Measurements from ENCODE around the gene GALNT17. TPM values are rescaled to one million over a fixed set of nuclear protein-coding genes. Genes with fewer than 3 reads are reported as not detected.

GALNT17 gene
- total and polyA plus RNA-seq, 4 donors: 2.8 to 10.8 (median 7.4) TPM

- no peaks in the 10 kb centered on the region for H3K27me3 ChIP-seq (ENCODE audit: control insufficient read depth in 3 of 3, insufficient read depth in 3 of 3, low read length in 2 of 3)
- H3K9me3 ChIP-seq (ENCODE audit: control insufficient read depth in 4 of 4, insufficient read depth in 3 of 4, low read length in 3 of 4): peaks cover 0 to 1% (median 0%) of the 10 kb centered on the region in 4 donors
- 96% methylated on average over 7 of the region's 7 CpGs for WGBS, 2 donors
- TF ChIP-seq CTCF (IDR thresholded peaks at IDR 0.05; ENCODE audit: control extremely low read depth, extremely low read depth): no peak
- no peaks in the 10 kb centered on the region for H3K36me3 ChIP-seq (ENCODE audit: control insufficient read depth in 4 of 4, insufficient read depth in 4 of 4, low read length in 4 of 4)
- no peak for DNase-seq
- no peak overlapping the region for H3K4me3 ChIP-seq
- peaks cover 0 to 16% (median 8%) of the 10 kb centered on the region in 5 donors for H3K4me1 ChIP-seq (ENCODE audit: control insufficient read depth in 5 of 5, insufficient read depth in 5 of 5, low read length in 5 of 5)
- H3K9ac ChIP-seq (ENCODE audit: insufficient read depth in 1 of 2, low read length in 2 of 2): no peak overlapping the region
- H3K27ac ChIP-seq (ENCODE audit: low read depth in 1 of 2, low read length in 1 of 2): no peak overlapping the region
- no peak for ATAC-seq (ENCODE audit: insufficient read depth, low FRiP score)
Observed at GRCh38 chr7:71526106-71526505, 394.2 kb downstream of the GALNT17 start.

GRCh38 chr7:71527213-71527612, 395.3 kb downstream of the GALNT17 start:
- H3K4me1 ChIP-seq (ENCODE audit: control insufficient read depth in 5 of 5, insufficient read depth in 5 of 5, low read length in 5 of 5): peaks cover 0 to 13% (median 5%) of the 10 kb centered on the region in 5 donors
- no peak for TF ChIP-seq CTCF (IDR thresholded peaks at IDR 0.05; ENCODE audit: control extremely low read depth, extremely low read depth)
- no peak overlapping the region for H3K4me3 ChIP-seq
- H3K27ac ChIP-seq (ENCODE audit: low read depth in 1 of 2, low read length in 1 of 2): no peak overlapping the region
- ATAC-seq (ENCODE audit: insufficient read depth, low FRiP score) (no peak), DNase-seq (peak in 2 of 3 donors; percentile 29 to 79)
- H3K9ac ChIP-seq (ENCODE audit: insufficient read depth in 1 of 2, low read length in 2 of 2): no peak overlapping the region
- WGBS, 2 donors: 68 to 72% methylated on average over 5 of the region's 5 CpGs
- H3K36me3 ChIP-seq (ENCODE audit: control insufficient read depth in 4 of 4, insufficient read depth in 4 of 4, low read length in 4 of 4): no peaks in the 10 kb centered on the region
- H3K27me3 ChIP-seq (ENCODE audit: control insufficient read depth in 3 of 3, insufficient read depth in 3 of 3, low read length in 2 of 3): no peaks in the 10 kb centered on the region
- peaks cover 0 to 1% (median 0%) of the 10 kb centered on the region in 4 donors for H3K9me3 ChIP-seq (ENCODE audit: control insufficient read depth in 4 of 4, insufficient read depth in 3 of 4, low read length in 3 of 4)

GRCh38 chr7:71535616-71536015, 403.7 kb downstream of the GALNT17 start:
- Histone ChIP-seq H3K9ac (ENCODE audit: insufficient read depth in 1 of 2, low read length in 2 of 2) (no peak overlapping the region), H3K36me3 (ENCODE audit: control insufficient read depth in 4 of 4, insufficient read depth in 4 of 4, low read length in 4 of 4) (no peaks in the 10 kb centered on the region), H3K4me1 (ENCODE audit: control insufficient read depth in 5 of 5, insufficient read depth in 5 of 5, low read length in 5 of 5) (no peaks in the 10 kb centered on the region), H3K27ac (ENCODE audit: low read depth in 1 of 2, low read length in 1 of 2) (no peak overlapping the region), H3K27me3 (ENCODE audit: control insufficient read depth in 3 of 3, insufficient read depth in 3 of 3, low read length in 2 of 3) (no peaks in the 10 kb centered on the region), H3K4me3 (no peak overlapping the region), H3K9me3 (ENCODE audit: control insufficient read depth in 4 of 4, insufficient read depth in 3 of 4, low read length in 3 of 4) (no peaks in the 10 kb centered on the region)
- DNase-seq (no peak), ATAC-seq (ENCODE audit: insufficient read depth, low FRiP score) (no peak)
- TF ChIP-seq CTCF (IDR thresholded peaks at IDR 0.05; ENCODE audit: control extremely low read depth, extremely low read depth): no peak
- WGBS, 2 donors: 93 to 96% methylated on average over 2 of the region's 2 CpGs

- no peaks in the 10 kb centered on the region for H3K36me3 ChIP-seq (ENCODE audit: control insufficient read depth in 4 of 4, insufficient read depth in 4 of 4, low read length in 4 of 4)
- H3K4me1 ChIP-seq (ENCODE audit: control insufficient read depth in 5 of 5, insufficient read depth in 5 of 5, low read length in 5 of 5): peaks cover 0 to 3% (median 0%) of the 10 kb centered on the region in 5 donors
- peak in 1 of 3 donors; percentile 17 for DNase-seq
- H3K27me3 ChIP-seq (ENCODE audit: control insufficient read depth in 3 of 3, insufficient read depth in 3 of 3, low read length in 2 of 3): no peaks in the 10 kb centered on the region
- H3K27ac ChIP-seq (ENCODE audit: low read depth in 1 of 2, low read length in 1 of 2): no peak overlapping the region
- no peak overlapping the region for H3K9ac ChIP-seq (ENCODE audit: insufficient read depth in 1 of 2, low read length in 2 of 2)
- no peak overlapping the region for H3K4me3 ChIP-seq
- no peaks in the 10 kb centered on the region for H3K9me3 ChIP-seq (ENCODE audit: control insufficient read depth in 4 of 4, insufficient read depth in 3 of 4, low read length in 3 of 4)
- WGBS, 2 donors: 32 to 33% methylated on average over 11 of the region's 11 CpGs
- TF ChIP-seq CTCF (IDR thresholded peaks at IDR 0.05; ENCODE audit: control extremely low read depth, extremely low read depth): no peak
- ATAC-seq (ENCODE audit: insufficient read depth, low FRiP score): no peak
Observed at GRCh38 chr7:71538210-71538609, 406.3 kb downstream of the GALNT17 start.

All from lung (tissue), 12 donors.